DOHH2 (cell line): ENCODE results near the gene GRIP2.

Source experiments
- H3F3A ChIP-seq: fragments of 200-600 bp; sonication (generic), shearing (Covaris generic); 2 replicates; pipeline ENCODE4 v1.6.0; 2016; ENCODE audit warnings: antibody characterized with exemption, mild to moderate bottlenecking; ENCODE audit not compliant: control insufficient read depth, insufficient read depth
- H3K27ac ChIP-seq: fragments of 200-600 bp; sonication (generic); 2 replicates; pipeline ENCODE4 v1.5.1; 2014; ENCODE audit warnings: low read depth, mild to moderate bottlenecking, low read length, moderate library complexity
- H3K27me3 ChIP-seq: fragments of 200-600 bp; sonication (generic); 2 replicates; pipeline ENCODE4 v1.6.1; 2014; ENCODE audit warnings: mild to moderate bottlenecking, low read length, mixed read lengths; ENCODE audit not compliant: control insufficient read depth
- H3K36me3 ChIP-seq: fragments of 200-600 bp; sonication (generic); 2 replicates; pipeline ENCODE4 v1.6.1; 2014; ENCODE audit warnings: mild to moderate bottlenecking, low read length, moderate library complexity, mixed read lengths; ENCODE audit not compliant: control insufficient read depth
- H3K4me1 ChIP-seq: fragments of 200-600 bp; sonication (generic); 2 replicates; pipeline ENCODE4 v1.6.1; 2014; ENCODE audit warnings: mild to moderate bottlenecking, low read length, mixed read lengths; ENCODE audit not compliant: control insufficient read depth
- H3K4me2 ChIP-seq: fragments of 200-600 bp; sonication (generic); 2 replicates; pipeline ENCODE4 v1.6.0; 2014; ENCODE audit warnings: mild to moderate bottlenecking, low read length, moderate library complexity
- H3K4me3 ChIP-seq: fragments of 200-600 bp; sonication (generic); 2 replicates; pipeline ENCODE4 v1.5.1; 2014; ENCODE audit warnings: mild to moderate bottlenecking, low read length, mixed read lengths
- H3K79me2 ChIP-seq: fragments of 200-600 bp; sonication (generic); 2 replicates; pipeline ENCODE4 v1.6.1; 2014; ENCODE audit warnings: mild to moderate bottlenecking, low read length, mixed read lengths; ENCODE audit not compliant: control insufficient read depth
- H3K9me2 ChIP-seq: fragments of 200-600 bp; sonication (generic); replicated peaks from 2 replicates; pipeline ENCODE4 v1.6.1; 2014; ENCODE audit warnings: mild to moderate bottlenecking, low read length, mixed read lengths; ENCODE audit not compliant: control insufficient read depth
- H3K9me3 ChIP-seq: fragments of 200-600 bp; sonication (generic); 2 replicates; pipeline ENCODE4 v1.6.1; 2014; ENCODE audit warnings: antibody characterized with exemption, low read length, mixed read lengths; ENCODE audit not compliant: control insufficient read depth, insufficient read depth
- H4K20me1 ChIP-seq: fragments of 200-600 bp; sonication (generic); 2 replicates; pipeline ENCODE4 v1.6.0; 2014; ENCODE audit warnings: low read depth, mild to moderate bottlenecking, antibody characterized with exemption, low read length, moderate library complexity; ENCODE audit not compliant: control insufficient read depth, insufficient read depth
- EZH2phosphoT487 ChIP-seq: fragments of 200-600 bp; sonication (generic); IDR thresholded peaks from 2 replicates; pipeline ENCODE4 v1.6.1; 2017; ENCODE audit warnings: borderline replicate concordance, mild to moderate bottlenecking, antibody characterized with exemption, low read length, moderate library complexity, mixed read lengths
- TF ChIP-seq, protein P1 (sequence below): fragments of 200-600 bp; sonication (generic); IDR thresholded peaks from one replicate; pipeline ENCODE4 v1.5.1; 2014; ENCODE audit warnings: antibody characterized with exemption, mild to moderate bottlenecking, low read depth, low read length; ENCODE audit not compliant: poor library complexity, severe bottlenecking

Gene GRIP2

DNA sequence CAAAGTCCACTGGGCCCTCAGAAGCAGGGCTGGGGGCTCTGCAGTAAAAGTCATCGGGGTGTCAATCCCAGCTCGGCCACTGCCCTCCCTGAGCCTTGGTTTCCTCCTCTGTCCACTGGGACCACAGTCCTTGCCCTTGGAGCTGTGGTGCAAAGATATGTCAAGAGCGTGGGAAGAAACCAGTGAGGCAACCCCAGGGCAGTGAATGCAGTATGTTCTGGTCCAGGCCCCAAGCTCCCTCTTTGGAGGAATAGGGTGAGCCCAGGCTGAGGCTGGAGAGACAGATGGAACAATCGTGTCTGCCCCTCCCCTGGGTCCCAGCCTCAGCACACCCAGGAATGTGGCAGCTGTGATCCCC, 779 bp downstream of the GRIP2 start:
- Histone ChIP-seq H3K9me3 (no peaks in the 10 kb centered on the region), H3K27me3 (no peaks in the 10 kb centered on the region), H3K36me3 (no peaks in the 10 kb centered on the region), H3K27ac (no peak overlapping the region), H3K4me3 (no peak overlapping the region), H3K4me1 (no peaks in the 10 kb centered on the region), H3K79me2 (no peaks in the 10 kb centered on the region), H3K9me2 (no peaks in the 10 kb centered on the region), H4K20me1 (no peaks in the 10 kb centered on the region), H3K4me2 (no peak overlapping the region), H3F3A (no peaks in the 10 kb centered on the region)
- no peak for TF ChIP-seq EZH2phosphoT487
- TF ChIP-seq, protein P1, sequence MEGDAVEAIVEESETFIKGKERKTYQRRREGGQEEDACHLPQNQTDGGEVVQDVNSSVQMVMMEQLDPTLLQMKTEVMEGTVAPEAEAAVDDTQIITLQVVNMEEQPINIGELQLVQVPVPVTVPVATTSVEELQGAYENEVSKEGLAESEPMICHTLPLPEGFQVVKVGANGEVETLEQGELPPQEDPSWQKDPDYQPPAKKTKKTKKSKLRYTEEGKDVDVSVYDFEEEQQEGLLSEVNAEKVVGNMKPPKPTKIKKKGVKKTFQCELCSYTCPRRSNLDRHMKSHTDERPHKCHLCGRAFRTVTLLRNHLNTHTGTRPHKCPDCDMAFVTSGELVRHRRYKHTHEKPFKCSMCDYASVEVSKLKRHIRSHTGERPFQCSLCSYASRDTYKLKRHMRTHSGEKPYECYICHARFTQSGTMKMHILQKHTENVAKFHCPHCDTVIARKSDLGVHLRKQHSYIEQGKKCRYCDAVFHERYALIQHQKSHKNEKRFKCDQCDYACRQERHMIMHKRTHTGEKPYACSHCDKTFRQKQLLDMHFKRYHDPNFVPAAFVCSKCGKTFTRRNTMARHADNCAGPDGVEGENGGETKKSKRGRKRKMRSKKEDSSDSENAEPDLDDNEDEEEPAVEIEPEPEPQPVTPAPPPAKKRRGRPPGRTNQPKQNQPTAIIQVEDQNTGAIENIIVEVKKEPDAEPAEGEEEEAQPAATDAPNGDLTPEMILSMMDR = no peak

DNA sequence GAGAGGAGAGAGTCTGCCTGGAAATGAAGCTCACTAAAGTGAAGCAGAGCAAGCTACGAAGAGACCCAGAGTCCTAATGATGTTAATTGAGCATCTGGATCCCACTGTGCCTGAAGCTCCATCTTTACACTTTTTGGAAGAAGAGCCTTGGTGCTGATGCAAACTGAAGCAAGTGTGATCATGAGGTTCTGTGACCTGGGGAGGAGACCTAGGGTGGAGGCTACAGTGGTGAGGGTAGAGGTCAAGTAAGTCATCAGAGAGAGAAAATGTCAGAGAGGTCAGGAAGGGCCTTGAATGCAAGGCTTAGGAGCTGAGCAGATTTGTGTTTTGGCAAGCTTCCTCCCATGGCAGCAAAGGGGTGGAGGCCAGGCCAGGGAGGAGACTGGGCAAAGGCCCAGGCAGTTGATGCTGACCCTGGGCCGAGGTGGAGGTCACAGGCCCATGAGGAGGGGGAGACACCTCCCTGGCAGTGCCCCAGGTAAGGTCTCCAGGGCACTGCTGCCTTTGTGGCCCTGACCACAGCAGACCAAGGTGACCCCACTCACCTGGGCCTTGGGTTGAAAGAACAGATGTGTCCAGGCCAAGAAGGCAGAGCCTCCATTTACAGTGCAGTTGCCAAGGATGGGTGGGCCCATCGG, 1.6 kb downstream of the GRIP2 start:
- no peak overlapping the region for H3K27ac ChIP-seq
- no peaks in the 10 kb centered on the region for H3K27me3 ChIP-seq
- no peaks in the 10 kb centered on the region for H3K9me2 ChIP-seq
- no peaks in the 10 kb centered on the region for H3K9me3 ChIP-seq
- H3F3A ChIP-seq = no peaks in the 10 kb centered on the region
- H3K36me3 ChIP-seq = no peaks in the 10 kb centered on the region
- no peak overlapping the region for H3K4me2 ChIP-seq
- TF ChIP-seq, protein P1 = no peak
- TF ChIP-seq EZH2phosphoT487 = no peak
- no peaks in the 10 kb centered on the region for H3K4me1 ChIP-seq
- H3K79me2 ChIP-seq = no peaks in the 10 kb centered on the region
- no peaks in the 10 kb centered on the region for H4K20me1 ChIP-seq
- H3K4me3 ChIP-seq = no peak overlapping the region

DNA sequence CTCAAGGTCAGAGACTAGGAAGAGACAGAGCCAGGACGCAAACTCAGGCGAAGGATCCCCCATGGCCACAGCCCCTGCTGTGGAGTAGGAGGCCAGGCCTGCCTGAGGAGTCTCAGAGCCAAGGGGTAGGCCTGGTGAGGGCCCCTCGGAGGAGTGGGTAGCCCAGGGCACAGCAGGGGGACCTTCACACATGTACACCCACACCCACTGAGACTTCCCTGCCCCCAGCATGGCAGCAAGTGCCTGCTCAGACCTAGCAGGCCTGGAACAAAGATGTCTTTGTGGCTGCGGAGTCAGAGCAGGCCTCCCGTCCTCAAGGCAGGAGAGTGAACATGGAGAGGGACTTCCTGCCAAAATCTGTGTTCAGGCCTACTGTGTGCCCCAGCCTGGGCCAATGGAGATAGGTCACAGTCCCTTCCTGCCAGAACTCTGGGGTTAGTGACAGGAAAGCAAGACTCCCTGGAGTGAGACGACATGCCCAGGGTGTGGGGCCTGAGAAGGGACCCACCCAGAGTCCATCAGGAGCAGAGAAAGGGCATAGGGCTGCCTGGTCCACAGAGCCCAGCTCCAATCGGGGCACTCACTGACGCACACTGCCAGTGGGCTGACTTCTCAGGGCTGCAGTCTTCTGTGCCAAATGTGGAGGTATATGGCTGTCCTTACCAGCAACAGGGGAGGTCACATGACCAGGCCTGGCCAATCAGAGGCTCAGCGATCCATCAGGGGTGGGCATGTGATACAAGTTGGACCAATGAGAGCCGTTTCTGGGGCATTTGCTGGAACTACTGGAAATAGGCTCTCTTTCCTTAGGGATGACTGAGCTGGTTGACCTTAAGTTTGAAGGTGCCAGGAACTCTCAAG, 2.3 kb downstream of the GRIP2 start:
- Histone ChIP-seq H3K27me3 (no peaks in the 10 kb centered on the region), H3F3A (no peaks in the 10 kb centered on the region), H3K4me2 (no peak overlapping the region), H4K20me1 (no peaks in the 10 kb centered on the region), H3K4me3 (no peak overlapping the region), H3K79me2 (no peaks in the 10 kb centered on the region), H3K36me3 (no peaks in the 10 kb centered on the region), H3K27ac (no peak overlapping the region), H3K9me2 (no peaks in the 10 kb centered on the region), H3K4me1 (no peaks in the 10 kb centered on the region), H3K9me3 (no peaks in the 10 kb centered on the region)
- TF ChIP-seq EZH2phosphoT487 = no peak

DNA sequence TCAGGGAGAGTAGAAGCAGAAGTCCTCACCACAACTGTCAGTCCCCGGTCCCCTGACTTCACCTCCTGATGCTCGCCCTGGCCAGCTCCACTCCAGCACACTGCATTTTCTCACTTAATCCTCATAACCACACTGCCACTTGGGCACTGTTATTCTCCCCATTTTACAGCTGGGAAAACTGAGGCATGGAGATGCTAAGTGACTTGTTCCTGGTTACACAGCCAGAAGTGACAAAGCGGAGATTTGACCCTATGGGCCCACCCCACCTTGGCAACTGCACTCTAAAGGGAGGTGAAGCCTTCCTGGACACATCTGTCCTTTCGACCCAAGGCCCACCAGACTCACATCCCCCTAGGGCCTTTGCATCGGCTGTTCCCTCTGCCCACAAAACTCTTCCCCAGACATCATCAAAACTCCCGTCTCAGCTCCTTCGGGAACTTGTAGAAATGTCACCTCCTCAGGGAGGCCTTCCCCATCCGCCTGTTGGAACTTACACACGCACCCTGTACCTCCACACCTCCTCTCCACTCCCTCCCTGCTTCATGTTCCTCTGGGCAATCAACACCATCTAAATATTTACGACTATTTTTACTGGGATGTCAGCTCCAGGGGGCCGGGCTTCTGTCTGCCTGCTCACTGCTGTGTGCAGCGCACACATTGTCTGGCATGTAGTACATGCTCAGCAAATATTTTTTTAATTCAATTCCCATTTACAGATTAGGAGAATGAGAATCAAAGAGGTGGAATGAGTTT, 3.1 kb downstream of the GRIP2 start:
- Histone ChIP-seq H3K9me3 (no peaks in the 10 kb centered on the region), H3K36me3 (no peaks in the 10 kb centered on the region), H3K27ac (no peak overlapping the region), H3K79me2 (no peaks in the 10 kb centered on the region), H3K9me2 (no peaks in the 10 kb centered on the region), H3K4me2 (no peak overlapping the region), H4K20me1 (no peaks in the 10 kb centered on the region), H3K4me1 (no peaks in the 10 kb centered on the region), H3F3A (no peaks in the 10 kb centered on the region), H3K27me3 (no peaks in the 10 kb centered on the region), H3K4me3 (no peak overlapping the region)
- no peak for TF ChIP-seq EZH2phosphoT487
